Endothelial cell of umbilical vein (primary cell): ENCODE measurements around the gene RAB3B.

Experiments
- EZH2 ChIP-seq: IDR thresholded peaks from 2 replicates; pipeline ENCODE4 v1.6.1; 2012; ENCODE audit warnings: borderline replicate concordance, low read depth, mild to moderate bottlenecking, moderate library complexity, low read length, inconsistent platforms; ENCODE audit not compliant: severe bottlenecking
- POLR2A ChIP-seq: IDR thresholded peaks from 2 replicates; pipeline ENCODE4 v1.6.1; 2012; ENCODE audit warnings: low read depth, mild to moderate bottlenecking, control low read depth, low read length
- TF ChIP-seq, protein P1 (sequence below), 2 donors: IDR thresholded peaks; 1 replicate in 1 of 2; 2 replicates in 1 of 2; pipeline ENCODE4 v1.5.1; 2011; ENCODE audit warnings: low read length in 2 of 2, mild to moderate bottlenecking in 2 of 2, moderate library complexity in 2 of 2, control low read depth in 1 of 2, inconsistent platforms in 1 of 2, low read depth in 1 of 2; ENCODE audit not compliant: insufficient read depth in 1 of 2; ENCODE audit errors: extremely low read depth in 1 of 2
- TF ChIP-seq, protein P2 (sequence below): IDR thresholded peaks from 2 replicates; pipeline ENCODE4 v1.6.1; 2011; ENCODE audit not compliant: insufficient read depth, insufficient read length

DNA sequence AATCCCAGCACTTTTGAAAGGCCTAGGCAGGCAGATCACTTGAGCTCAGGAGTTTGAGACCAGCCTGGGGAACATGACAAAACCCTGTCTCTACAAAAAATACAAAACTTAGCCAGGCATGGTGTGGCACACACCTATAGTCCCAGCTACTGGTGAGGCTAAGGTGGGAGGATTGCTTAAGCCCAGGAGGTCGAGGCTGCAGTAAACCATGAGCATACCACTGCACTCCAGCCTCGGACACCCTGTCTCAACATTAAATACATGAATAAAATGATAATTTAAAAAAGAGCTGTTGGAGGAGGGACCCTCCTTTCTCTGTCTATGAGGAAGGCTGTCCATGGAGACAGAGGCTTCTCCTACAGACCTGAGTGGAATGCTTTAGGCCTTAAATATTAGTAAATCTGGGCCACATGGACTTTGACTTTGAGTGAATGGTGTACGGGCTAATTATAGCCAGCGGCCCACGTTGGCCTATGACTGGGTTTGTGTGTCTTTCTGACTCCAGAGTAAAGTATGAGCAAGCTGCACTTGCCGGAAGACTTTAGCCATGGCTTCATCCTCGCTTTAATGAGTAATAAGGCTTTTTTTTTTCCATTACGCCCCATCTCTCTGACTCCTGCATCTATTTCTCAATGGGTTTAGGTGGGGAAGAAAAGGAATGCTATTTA lies 21.3 kb downstream of the RAB3B start:
- TF ChIP-seq, protein P1, sequence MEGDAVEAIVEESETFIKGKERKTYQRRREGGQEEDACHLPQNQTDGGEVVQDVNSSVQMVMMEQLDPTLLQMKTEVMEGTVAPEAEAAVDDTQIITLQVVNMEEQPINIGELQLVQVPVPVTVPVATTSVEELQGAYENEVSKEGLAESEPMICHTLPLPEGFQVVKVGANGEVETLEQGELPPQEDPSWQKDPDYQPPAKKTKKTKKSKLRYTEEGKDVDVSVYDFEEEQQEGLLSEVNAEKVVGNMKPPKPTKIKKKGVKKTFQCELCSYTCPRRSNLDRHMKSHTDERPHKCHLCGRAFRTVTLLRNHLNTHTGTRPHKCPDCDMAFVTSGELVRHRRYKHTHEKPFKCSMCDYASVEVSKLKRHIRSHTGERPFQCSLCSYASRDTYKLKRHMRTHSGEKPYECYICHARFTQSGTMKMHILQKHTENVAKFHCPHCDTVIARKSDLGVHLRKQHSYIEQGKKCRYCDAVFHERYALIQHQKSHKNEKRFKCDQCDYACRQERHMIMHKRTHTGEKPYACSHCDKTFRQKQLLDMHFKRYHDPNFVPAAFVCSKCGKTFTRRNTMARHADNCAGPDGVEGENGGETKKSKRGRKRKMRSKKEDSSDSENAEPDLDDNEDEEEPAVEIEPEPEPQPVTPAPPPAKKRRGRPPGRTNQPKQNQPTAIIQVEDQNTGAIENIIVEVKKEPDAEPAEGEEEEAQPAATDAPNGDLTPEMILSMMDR (IDR thresholded peaks at IDR 0.05; ENCODE audit: extremely low read depth in 1 of 2, insufficient read depth in 1 of 2, low read depth in 1 of 2, low read length in 2 of 2) = no peak
- TF ChIP-seq POLR2A = no peak
- TF ChIP-seq, protein P2, sequence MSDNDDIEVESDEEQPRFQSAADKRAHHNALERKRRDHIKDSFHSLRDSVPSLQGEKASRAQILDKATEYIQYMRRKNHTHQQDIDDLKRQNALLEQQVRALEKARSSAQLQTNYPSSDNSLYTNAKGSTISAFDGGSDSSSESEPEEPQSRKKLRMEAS = no peak
- no peak for TF ChIP-seq EZH2
